ENCODE data around the gene METTL24.

METTL24 gene

GRCh38 chr6:110196874-110197273 is 161.3 kb downstream of the METTL24 start:
- H3K9me3 ChIP-seq (ENCODE audit: control insufficient read depth, low read length): no peaks in the 10 kb centered on the region
- TF ChIP-seq CTCF (IDR thresholded peaks at IDR 0.05): no peak
- no peak overlapping the region for H3K9ac ChIP-seq
- no peak overlapping the region for H3K4me2 ChIP-seq (ENCODE audit: low read length)
- no peaks in the 10 kb centered on the region for H3K4me1 ChIP-seq
- no peaks in the 10 kb centered on the region for H3K36me3 ChIP-seq (ENCODE audit: control insufficient read depth, insufficient read depth, low read length)
- H3K4me3 ChIP-seq (ENCODE audit: low read depth, low read length): no peak overlapping the region
- no peak overlapping the region for H2AFZ ChIP-seq
- H3K79me2 ChIP-seq: peaks cover 10% of the 10 kb centered on the region
- H3K27ac ChIP-seq: no peak overlapping the region
- no peaks in the 10 kb centered on the region for H3K27me3 ChIP-seq (ENCODE audit: control insufficient read depth, insufficient read depth, low read length)

- Histone ChIP-seq H3K36me3 (ENCODE audit: control insufficient read depth, insufficient read depth, low read length) (no peaks in the 10 kb centered on the region), H3K79me2 (peaks cover 18% of the 10 kb centered on the region), H3K9me3 (ENCODE audit: control insufficient read depth, low read length) (no peaks in the 10 kb centered on the region), H2AFZ (no peak overlapping the region), H3K27ac (no peak overlapping the region), H3K4me2 (ENCODE audit: low read length) (no peak overlapping the region), H3K27me3 (ENCODE audit: control insufficient read depth, insufficient read depth, low read length) (no peaks in the 10 kb centered on the region), H3K9ac (no peak overlapping the region), H3K4me1 (peaks cover 3% of the 10 kb centered on the region), H3K4me3 (ENCODE audit: low read depth, low read length) (no peak overlapping the region)
- no peak for TF ChIP-seq CTCF (IDR thresholded peaks at IDR 0.05)
Observed at GRCh38 chr6:110195639-110196038, 162.5 kb downstream of the METTL24 start.

All from parathyroid adenoma (tissue), 2 donors.